ENCODE measurements around the gene UBA3.
A peak's percentile ranks its signal among the peaks of the same experiment; 100 is the strongest.

The UBA3 gene

GRCh38 chr3:69080233-69080920 is at the start of gene UBA3:
Gene UBA3 (minus strand): TSS chr3:69080365. CDS start chr3:69080353, 12 bp downstream.
- Mint-ChIP-seq H3K4me1 (peaks cover 71% of the 10 kb centered on the region), H3K27me3 (no peaks in the 10 kb centered on the region), H3K9me3 (no peaks in the 10 kb centered on the region), H3K27ac (peak within 1 kb of the TSS; percentile 74 to 96), H3K4me3 (peak within 1 kb of the TSS; percentile 84 to 95)
- DNase-seq, result peak; percentile 73 to 86
- peak; percentile 60 for ATAC-seq

- Mint-ChIP-seq H3K4me3 (no peak overlapping the region), H3K27ac (no peak overlapping the region), H3K9me3 (peaks cover 0 to 5% of the 10 kb centered on the region in 2 donors), H3K4me1 (no peaks in the 10 kb centered on the region), H3K27me3 (peaks cover 18% of the 10 kb centered on the region)
- DNase-seq (no peak), ATAC-seq (no peak)
These were observed 49.4 kb upstream of the UBA3 start for GRCh38 chr3:69129531-69129930.

- Mint-ChIP-seq H3K27me3 (peaks cover 18% of the 10 kb centered on the region), H3K27ac (no peak overlapping the region), H3K4me1 (no peaks in the 10 kb centered on the region), H3K9me3 (peaks cover 0 to 5% of the 10 kb centered on the region in 2 donors), H3K4me3 (no peak overlapping the region)
- ATAC-seq, result no peak
- no peak for DNase-seq
These were observed 48.3 kb upstream of the UBA3 start for GRCh38 chr3:69128509-69128908.

GRCh38 chr3:69126999-69127398 is 46.8 kb upstream of the UBA3 start:
- no peak overlapping the region for H3K27ac Mint-ChIP-seq
- H3K4me1 Mint-ChIP-seq, result no peaks in the 10 kb centered on the region
- ATAC-seq (no peak), DNase-seq (no peak)
- H3K9me3 Mint-ChIP-seq, result no peaks in the 10 kb centered on the region
- H3K27me3 Mint-ChIP-seq, result peaks cover 15% of the 10 kb centered on the region
- no peak overlapping the region for H3K4me3 Mint-ChIP-seq

- Mint-ChIP-seq H3K4me3 (no peak overlapping the region), H3K27ac (no peak overlapping the region), H3K27me3 (peaks cover 12% of the 10 kb centered on the region), H3K9me3 (no peaks in the 10 kb centered on the region), H3K4me1 (peaks cover under 1% of the 10 kb centered on the region)
- no peak for DNase-seq
- ATAC-seq, result no peak
These were observed 46.1 kb upstream of the UBA3 start for GRCh38 chr3:69126216-69126615.

GRCh38 chr3:69122403-69122802 is 42.2 kb upstream of the UBA3 start, which contains the start of gene LMOD3:
Gene LMOD3 (minus strand): TSS chr3:69122595. CDS start chr3:69122386, 209 bp downstream.
- Mint-ChIP-seq H3K27ac (no peak within 1 kb of the TSS), H3K27me3 (peaks cover 10% of the 10 kb centered on the region), H3K4me3 (no peak within 1 kb of the TSS), H3K9me3 (no peaks in the 10 kb centered on the region), H3K4me1 (peaks cover 5% of the 10 kb centered on the region)
- ATAC-seq (no peak), DNase-seq (no peak)

- Mint-ChIP-seq H3K27ac (no peak overlapping the region), H3K27me3 (peaks cover 6% of the 10 kb centered on the region), H3K9me3 (no peaks in the 10 kb centered on the region), H3K4me1 (peaks cover 5% of the 10 kb centered on the region), H3K4me3 (no peak overlapping the region)
- DNase-seq (no peak), ATAC-seq (no peak)
These were observed 41.8 kb upstream of the UBA3 start for GRCh38 chr3:69121950-69122349.

GRCh38 chr3:69121513-69121912 is 41.3 kb upstream of the UBA3 start:
- Mint-ChIP-seq H3K4me3 (no peak overlapping the region), H3K27me3 (peaks cover 2% of the 10 kb centered on the region), H3K27ac (no peak overlapping the region), H3K9me3 (no peaks in the 10 kb centered on the region), H3K4me1 (peaks cover 5% of the 10 kb centered on the region)
- ATAC-seq, result no peak
- DNase-seq, result no peak

GRCh38 chr3:69120879-69121464 is 40.8 kb upstream of the UBA3 start:
- Mint-ChIP-seq H3K4me3 (no peak overlapping the region), H3K4me1 (peaks cover 5% of the 10 kb centered on the region), H3K27ac (no peak overlapping the region), H3K9me3 (no peaks in the 10 kb centered on the region), H3K27me3 (no peaks in the 10 kb centered on the region)
- peak; percentile 85 for ATAC-seq
- peak; percentile 75 to 81 for DNase-seq

GRCh38 chr3:69119681-69120080 is 39.5 kb upstream of the UBA3 start:
- no peak overlapping the region for H3K4me3 Mint-ChIP-seq
- no peak overlapping the region for H3K27ac Mint-ChIP-seq
- H3K27me3 Mint-ChIP-seq, result no peaks in the 10 kb centered on the region

GRCh38 chr3:69119138-69119537 is 39.0 kb upstream of the UBA3 start:
- DNase-seq (no peak), ATAC-seq (no peak)
- Mint-ChIP-seq H3K4me1 (peaks cover 7% of the 10 kb centered on the region), H3K4me3 (no peak overlapping the region), H3K27ac (no peak overlapping the region), H3K9me3 (no peaks in the 10 kb centered on the region), H3K27me3 (no peaks in the 10 kb centered on the region)

More at GRCh38 chr3:69119681-69120080, 39.5 kb upstream of the UBA3 start:
- Mint-ChIP-seq H3K9me3 (no peaks in the 10 kb centered on the region), H3K4me1 (peaks cover 5% of the 10 kb centered on the region)
- no peak for ATAC-seq
- DNase-seq, result no peak

GRCh38 chr3:69118555-69118954 is 38.4 kb upstream of the UBA3 start:
- no peak overlapping the region for H3K4me3 Mint-ChIP-seq
- no peaks in the 10 kb centered on the region for H3K9me3 Mint-ChIP-seq
- no peak for ATAC-seq
- H3K27me3 Mint-ChIP-seq, result no peaks in the 10 kb centered on the region
- H3K27ac Mint-ChIP-seq, result no peak overlapping the region
- H3K4me1 Mint-ChIP-seq, result peaks cover 13% of the 10 kb centered on the region
- DNase-seq, result no peak

GRCh38 chr3:69116897-69117296 is 36.7 kb upstream of the UBA3 start:
- Mint-ChIP-seq H3K4me3 (no peak overlapping the region), H3K9me3 (no peaks in the 10 kb centered on the region), H3K27me3 (no peaks in the 10 kb centered on the region), H3K4me1 (peaks cover 25% of the 10 kb centered on the region), H3K27ac (no peak overlapping the region)
- DNase-seq (no peak), ATAC-seq (no peak)

- DNase-seq (no peak), ATAC-seq (no peak)
- Mint-ChIP-seq H3K4me1 (peaks cover 25% of the 10 kb centered on the region), H3K27me3 (no peaks in the 10 kb centered on the region), H3K4me3 (no peak overlapping the region), H3K27ac (no peak overlapping the region), H3K9me3 (no peaks in the 10 kb centered on the region)
These were observed 36.0 kb upstream of the UBA3 start for GRCh38 chr3:69116162-69116561.

- Mint-ChIP-seq H3K9me3 (no peaks in the 10 kb centered on the region), H3K4me1 (peaks cover 25% of the 10 kb centered on the region), H3K4me3 (no peak overlapping the region), H3K27ac (no peak overlapping the region), H3K27me3 (no peaks in the 10 kb centered on the region)
- ATAC-seq (no peak), DNase-seq (no peak)
These were observed 35.6 kb upstream of the UBA3 start for GRCh38 chr3:69115731-69116130.

- Mint-ChIP-seq H3K9me3 (no peaks in the 10 kb centered on the region), H3K27ac (no peak overlapping the region), H3K27me3 (no peaks in the 10 kb centered on the region), H3K4me1 (peaks cover 25% of the 10 kb centered on the region), H3K4me3 (no peak overlapping the region)
- ATAC-seq (no peak), DNase-seq (no peak)
These were observed 33.4 kb upstream of the UBA3 start for GRCh38 chr3:69113536-69113935.

All from stimulated activated naive CD8-positive, alpha-beta T cell treated with anti-CD3 and anti-CD28 coated beads, Interleukin-15, amount 100 ng/mL, for 72 hours (primary cell).